ENCODE measurements around the gene DIAPH2. TPM values are rescaled to one million over a fixed set of nuclear protein-coding genes. Genes with fewer than 3 reads are reported as not detected.

DIAPH2 gene
- total and polyA plus RNA-seq, 2 of the 13 experiments (the other 11 are each of a cell fraction or from before 2014, with no cell fraction given), result 2.1 to 8.5 TPM

- no peak for TF ChIP-seq KDM5A (IDR thresholded peaks at IDR 0.05; ENCODE audit: borderline replicate concordance, low read length)
These were observed 425.1 kb downstream of the DIAPH2 start (continued) for GRCh38 chrX:97109730-97110129.

GRCh38 chrX:97117572-97117971 is 432.9 kb downstream of the DIAPH2 start:
- Histone ChIP-seq H4K20me1 (ENCODE audit: insufficient read depth, low read length) (no peaks in the 10 kb centered on the region), H3K9me3 (ENCODE audit: low read length) (no peaks in the 10 kb centered on the region), H3K4me3 (replicated peaks in 1 of 3; ENCODE audit: insufficient read depth in 1 of 3, low read depth in 2 of 3, low read length in 3 of 3) (no peak overlapping the region), H3K36me3 (replicated peaks in 1 of 2; ENCODE audit: control insufficient read depth in 1 of 2, insufficient read depth in 2 of 2, low read length in 2 of 2) (no peaks in the 10 kb centered on the region), H3K79me2 (ENCODE audit: insufficient read depth, low read length) (no peaks in the 10 kb centered on the region), H3K9ac (ENCODE audit: insufficient read depth, low read depth, low read length) (no peak overlapping the region), H3K27me3 (ENCODE audit: control insufficient read depth in 1 of 2, insufficient read depth in 2 of 2, low read length in 2 of 2) (no peaks in the 10 kb centered on the region), H3K27ac (ENCODE audit: extremely low read length, insufficient read depth, low read length) (no peak overlapping the region), H2AFZ (ENCODE audit: low read length) (no peak overlapping the region), H3K4me2 (ENCODE audit: low read depth, low read length) (no peak overlapping the region), H3K4me1 (ENCODE audit: insufficient read depth, low read length) (no peaks in the 10 kb centered on the region)
- in situ Hi-C loops (cut with HindIII; ENCODE audit: extremely low pct_ligation_motif_present, low pct_unique_long_range_greater_than_20kb) (no loop called here), intact Hi-C loops (cut with micrococcal nuclease; ENCODE audit: unreplicated experiment) (no loop called here)
- CTCF ChIA-PET (ENCODE audit: low intra/inter-chr PET ratio, low total read pairs), result no interaction called here
- no peak for FAIRE-seq
- TF ChIP-seq GPBP1L1 (CRISPR knock-in tag; IDR thresholded peaks at IDR 0.05) (no peak), MEF2D (CRISPR knock-in tag; IDR thresholded peaks at IDR 0.05) (no peak), KLF16 (CRISPR knock-in tag; IDR thresholded peaks at IDR 0.05) (no peak)
- BruUV-seq (replicated peaks), result no TSS peak
- POLR2A ChIA-PET, result no interaction called here
- no peak for ATAC-seq
- no peak for DNase-seq (ENCODE audit: low spot score)

- H3K9ac ChIP-seq (ENCODE audit: insufficient read depth, low read depth, low read length), result no peak overlapping the region
- no peak for FAIRE-seq
- no peaks in the 10 kb centered on the region for H3K4me1 ChIP-seq (ENCODE audit: insufficient read depth, low read length)
- no peaks in the 10 kb centered on the region for H3K79me2 ChIP-seq (ENCODE audit: insufficient read depth, low read length)
- no peaks in the 10 kb centered on the region for H3K27me3 ChIP-seq (ENCODE audit: control insufficient read depth in 1 of 2, insufficient read depth in 2 of 2, low read length in 2 of 2)
- no peak overlapping the region for H3K27ac ChIP-seq (ENCODE audit: extremely low read length, insufficient read depth, low read length)
- intact Hi-C loops (cut with micrococcal nuclease; ENCODE audit: unreplicated experiment) (no loop called here), in situ Hi-C loops (cut with HindIII; ENCODE audit: extremely low pct_ligation_motif_present, low pct_unique_long_range_greater_than_20kb) (no loop called here)
- ChIA-PET CTCF (ENCODE audit: low intra/inter-chr PET ratio, low total read pairs) (no interaction called here), POLR2A (no interaction called here)
- BruUV-seq (replicated peaks), result no TSS peak
- H3K36me3 ChIP-seq (replicated peaks in 1 of 2; ENCODE audit: control insufficient read depth in 1 of 2, insufficient read depth in 2 of 2, low read length in 2 of 2), result no peaks in the 10 kb centered on the region
- H3K4me2 ChIP-seq (ENCODE audit: low read depth, low read length), result no peak overlapping the region
- no peak for ATAC-seq
- no peaks in the 10 kb centered on the region for H3K9me3 ChIP-seq (ENCODE audit: low read length)
- no peak overlapping the region for H2AFZ ChIP-seq (ENCODE audit: low read length)
- no CpG with 5 or more reads among the region's 12 CpGs for WGBS (ENCODE audit: low lambda C conversion rate)
- H3K4me3 ChIP-seq (replicated peaks in 1 of 3; ENCODE audit: insufficient read depth in 1 of 3, low read depth in 2 of 3, low read length in 3 of 3), result no peak overlapping the region
- no peak for DNase-seq (ENCODE audit: low spot score)
- H4K20me1 ChIP-seq (ENCODE audit: insufficient read depth, low read length), result no peaks in the 10 kb centered on the region
- TF ChIP-seq NCOA5 (CRISPR knock-in tag; IDR thresholded peaks at IDR 0.05) (no peak), ZNF512 (CRISPR knock-in tag; IDR thresholded peaks at IDR 0.05) (no peak), MTA3 (CRISPR knock-in tag; IDR thresholded peaks at IDR 0.05) (no peak), SOX6 (IDR thresholded peaks at IDR 0.05) (no peak), SOX6 (CRISPR knock-in tag; IDR thresholded peaks at IDR 0.05) (no peak), MIER2 (CRISPR knock-in tag; IDR thresholded peaks at IDR 0.05) (no peak), PLRG1 (conservative IDR thresholded peaks at IDR 0.05) (no peak), KLF11 (CRISPR knock-in tag; IDR thresholded peaks at IDR 0.05) (no peak), PTBP1 (IDR thresholded peaks at IDR 0.05; ENCODE audit: low read depth, low read length, poor library complexity, severe bottlenecking) (no peak), MEIS1 (CRISPR knock-in tag; IDR thresholded peaks at IDR 0.05; ENCODE audit: borderline replicate concordance) (no peak), HOXD1 (CRISPR knock-in tag; IDR thresholded peaks at IDR 0.05) (no peak)
These were observed 434.9 kb downstream of the DIAPH2 start for GRCh38 chrX:97119474-97120109.

Data from HepG2 (cell line).